MM.1S (cell line): Measurements from ENCODE around the gene DARS1.

Source experiments
- CTCF ChIP-seq: fragments of 300-600 bp; sonication (generic); IDR thresholded peaks from 2 replicates; pipeline ENCODE4 v1.5.1; 2016; ENCODE audit warnings: antibody characterized with exemption, low read length, mixed read lengths
- EZH2 ChIP-seq: fragments of 300-600 bp; sonication (generic); optimal IDR thresholded peaks from 2 replicates; pipeline ENCODE3; 2017; ENCODE audit warnings: low read depth, mild to moderate bottlenecking, antibody characterized with exemption, low read length, mixed read lengths
- EZH2phosphoT487 ChIP-seq: fragments of 300-600 bp; sonication (generic); IDR thresholded peaks from 2 replicates; pipeline ENCODE4 v1.6.1; 2018; ENCODE audit warnings: antibody characterized with exemption, low read length

GRCh38 chr2:136031711-136032110, 46.3 kb upstream of the DARS1 start:
- no peak for TF ChIP-seq CTCF
- no peak for TF ChIP-seq EZH2
- no peak for TF ChIP-seq EZH2phosphoT487
